Right cardiac atrium (tissue), 5 donors: ENCODE measurements around the gene ACOXL. TPM values are rescaled to one million over a fixed set of nuclear protein-coding genes. Genes with fewer than 3 reads are reported as not detected.
A peak's percentile ranks its signal among the peaks of the same experiment; 100 is the strongest.

Experiments used
- ATAC-seq, 2 donors: fragments of 200-7000 bp; cut with Tn5 transposase; one replicate each; pipeline versions ENCODE4 v1.8.0 to v1.9.1; 2020; ENCODE audit warnings: moderate library complexity in 2 of 2, mild to moderate bottlenecking in 1 of 2
- DNase-seq, 3 donors: peaks; one replicate each; pipeline ENCODE4 v3.0.0-alpha.2; 2020
- H3K27ac ChIP-seq: one replicate; pipeline ENCODE4 v1.5.1; 2013; ENCODE audit warnings: mild to moderate bottlenecking, low read length, control low read depth, moderate library complexity
- H3K27me3 ChIP-seq: one replicate; pipeline ENCODE4 v1.6.1; 2013; ENCODE audit not compliant: control insufficient read depth, insufficient read depth
- H3K4me1 ChIP-seq: one replicate; pipeline ENCODE4 v1.6.1; 2013; ENCODE audit warnings: low read length; ENCODE audit not compliant: control insufficient read depth, insufficient read depth
- H3K4me3 ChIP-seq: one replicate; pipeline ENCODE4 v1.5.1; 2013; ENCODE audit warnings: low read length, control low read depth
- H3K9me3 ChIP-seq: one replicate; pipeline ENCODE4 v1.6.1; 2013; ENCODE audit warnings: low read length; ENCODE audit not compliant: control insufficient read depth
- WGBS: extraction: QIAGEN DNeasy Blood & Tissue Kit; methylation state at CpG from one replicate; pipeline ENCODE4 v1.1.7; 2013; 5-methylcytosine and 5-hydroxymethylcytosine counted together
- intact Hi-C, 4 donors: fragments of 100-400 bp; cut with DNase I; formaldehyde crosslinking; loops; one replicate each; pipeline versions ENCODE4 v1.11.0 to v1.14.0; 2022 to 2023
- polyA plus RNA-seq: library from polyadenylated mRNA; stranded (reverse); fragments of 200-250 nt; gene quantifications from one replicate; pipeline ENCODE4 v1.2.3, GENCODE V29; 2013
- total RNA-seq, 4 donors: library from RNA; stranded (reverse); fragmentation: NEBNext Ultra II Directional; extraction: Animal tissue kit (Norgen Biotek cat#: 25700); gene quantifications; one replicate each; pipeline ENCODE4 v1.2.1, GENCODE V29; 2021
- donor health status: healthy with polysubstance abuse.
- donor health status: DM: no; HTN: yes; CAD: no.
- donor health status: DM: no; HTN: no; CAD: no.
- donor health status: DM: no; HTN: yes; CAD: no; lungs with severe emphysema.
- donor health status: DM: yes; HTN: yes; CAD: no.

Gene ACOXL
- total and polyA plus RNA-seq, 5 donors, result 0.02 TPM; not detected in 4

- Histone ChIP-seq H3K4me3 (no peak overlapping the region), H3K4me1 (no peaks in the 10 kb centered on the region), H3K9me3 (no peaks in the 10 kb centered on the region), H3K27me3 (peaks cover 2% of the 10 kb centered on the region), H3K27ac (peak overlapping the region; percentile 13)
- WGBS, result 68% methylated on average over 8 of the region's 8 CpGs
- intact Hi-C loops, result no loop called here
- ATAC-seq, result peak in 1 of 2 donors; percentile 51
- DNase-seq, result peak in 1 of 3 donors; percentile 37
Measured at GRCh38 chr2:111095434-111095833, 363.1 kb downstream of the ACOXL start.

DNA sequence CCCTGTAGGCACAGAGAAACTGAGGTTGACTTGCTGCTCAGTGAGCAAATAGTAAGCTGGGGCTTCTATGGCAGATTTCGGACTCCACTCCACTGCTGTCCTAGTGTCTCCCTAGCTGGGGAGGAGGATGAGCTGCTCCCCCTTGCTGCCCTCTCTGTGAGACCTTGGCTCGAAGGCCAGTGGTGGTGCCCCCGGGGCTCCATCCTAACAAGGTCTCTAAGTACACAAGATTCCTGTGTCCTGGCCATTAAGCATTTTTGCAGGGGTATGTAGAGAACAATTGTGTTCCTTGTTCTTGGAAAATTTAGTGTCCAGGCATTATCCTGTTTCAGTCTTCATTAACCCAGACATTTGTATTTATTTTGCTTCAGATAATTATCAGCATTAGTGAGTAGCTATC lies 367.0 kb downstream of the ACOXL start:
- H3K27ac ChIP-seq, result no peak overlapping the region
- no peaks in the 10 kb centered on the region for H3K27me3 ChIP-seq
- 82% methylated on average over 3 of the region's 3 CpGs for WGBS
- no peak for ATAC-seq
- intact Hi-C loops, result no loop called here
- no peaks in the 10 kb centered on the region for H3K9me3 ChIP-seq
- no peaks in the 10 kb centered on the region for H3K4me1 ChIP-seq
- H3K4me3 ChIP-seq, result no peak overlapping the region
- no peak for DNase-seq

- 90% methylated on average over 5 of the region's 5 CpGs for WGBS
- DNase-seq (no peak), ATAC-seq (no peak)
- intact Hi-C loops, result loop anchor here in 1 of 4 donors (10.0 kb wide), 1 partner anchor 275 kb away; no protein-coding TSS in a partner anchor
- no peaks in the 10 kb centered on the region for H3K9me3 ChIP-seq
- no peaks in the 10 kb centered on the region for H3K27me3 ChIP-seq
- H3K4me1 ChIP-seq, result no peaks in the 10 kb centered on the region
- H3K4me3 ChIP-seq, result no peak overlapping the region
- H3K27ac ChIP-seq, result no peak overlapping the region
Measured at GRCh38 chr2:111100087-111100764, 367.9 kb downstream of the ACOXL start.

DNA sequence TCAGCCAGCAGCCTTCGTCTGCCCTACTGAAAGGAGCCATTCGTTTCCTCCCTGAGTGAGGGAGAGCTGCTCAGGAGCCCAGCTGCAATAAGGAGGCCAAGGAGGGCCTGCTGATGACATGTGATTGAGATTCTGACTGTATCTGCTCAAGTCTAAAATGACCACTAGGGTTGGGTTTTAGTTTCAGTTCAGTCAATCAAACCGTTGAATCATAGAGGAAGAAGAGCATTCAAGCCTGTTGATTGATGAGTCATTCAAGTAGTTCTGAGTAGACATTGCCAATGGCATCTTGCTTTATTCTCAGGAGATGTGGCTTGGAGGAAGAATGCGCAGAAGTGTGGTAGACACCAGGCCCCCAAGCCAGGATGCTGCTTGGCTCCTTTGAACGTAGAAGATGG lies 368.4 kb downstream of the ACOXL start:
- ATAC-seq (no peak), DNase-seq (no peak)
- intact Hi-C loops, result loop anchor here in 1 of 4 donors (10.0 kb wide), 1 partner anchor 276 kb away; no protein-coding TSS in a partner anchor
- H3K27me3 ChIP-seq, result no peaks in the 10 kb centered on the region
- no peaks in the 10 kb centered on the region for H3K4me1 ChIP-seq
- WGBS, result 82% methylated on average over 5 of the region's 5 CpGs
- no peak overlapping the region for H3K27ac ChIP-seq
- no peak overlapping the region for H3K4me3 ChIP-seq
- H3K9me3 ChIP-seq, result no peaks in the 10 kb centered on the region

- ATAC-seq (no peak), DNase-seq (no peak)
- Histone ChIP-seq H3K9me3 (no peaks in the 10 kb centered on the region), H3K27me3 (no peaks in the 10 kb centered on the region), H3K4me3 (no peak overlapping the region), H3K4me1 (no peaks in the 10 kb centered on the region), H3K27ac (no peak overlapping the region)
- intact Hi-C loops, result loop anchor here in 1 of 4 donors (10.0 kb wide), 1 partner anchor 277 kb away; no protein-coding TSS in a partner anchor
- WGBS, result 88% methylated on average over 2 of the region's 2 CpGs
Measured at GRCh38 chr2:111101592-111101991, 369.2 kb downstream of the ACOXL start.

- WGBS, result 47% methylated on average over 2 of the region's 2 CpGs
- Histone ChIP-seq H3K4me1 (no peaks in the 10 kb centered on the region), H3K27me3 (no peaks in the 10 kb centered on the region), H3K9me3 (no peaks in the 10 kb centered on the region), H3K4me3 (no peak overlapping the region), H3K27ac (no peak overlapping the region)
- no peak for DNase-seq
- intact Hi-C loops, result loop anchor here in 1 of 4 donors (10.0 kb wide), 1 partner anchor 277 kb away; no protein-coding TSS in a partner anchor
- ATAC-seq, result no peak
Measured at GRCh38 chr2:111102216-111102615, 369.8 kb downstream of the ACOXL start.

DNA sequence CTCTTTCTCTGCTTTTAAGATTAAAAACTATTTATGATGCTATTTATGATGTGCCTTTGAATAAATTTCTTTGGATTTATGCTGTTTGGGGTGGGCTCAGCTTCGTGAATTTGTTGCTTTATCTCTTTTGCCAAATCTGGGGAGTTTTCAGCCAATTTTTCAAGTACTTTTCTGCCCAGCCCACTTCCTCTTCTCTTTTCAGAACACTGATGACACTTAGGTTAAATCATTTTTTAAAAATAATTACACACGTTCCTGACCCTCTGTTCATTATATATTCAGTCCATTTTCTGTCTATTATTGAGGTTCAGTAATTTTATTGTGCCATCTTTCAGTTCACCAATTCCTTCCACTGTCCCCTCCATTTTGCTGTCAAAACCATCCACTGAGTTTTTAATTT lies 373.6 kb downstream of the ACOXL start:
- no peak for ATAC-seq
- intact Hi-C loops, result loop anchor here in 1 of 4 donors (10.0 kb wide), 1 partner anchor 281 kb away; no protein-coding TSS in a partner anchor
- Histone ChIP-seq H3K4me3 (no peak overlapping the region), H3K4me1 (no peaks in the 10 kb centered on the region), H3K27ac (no peak overlapping the region), H3K9me3 (no peaks in the 10 kb centered on the region), H3K27me3 (no peaks in the 10 kb centered on the region)
- no peak for DNase-seq
- 45% methylated on average over 2 of the region's 2 CpGs for WGBS

DNA sequence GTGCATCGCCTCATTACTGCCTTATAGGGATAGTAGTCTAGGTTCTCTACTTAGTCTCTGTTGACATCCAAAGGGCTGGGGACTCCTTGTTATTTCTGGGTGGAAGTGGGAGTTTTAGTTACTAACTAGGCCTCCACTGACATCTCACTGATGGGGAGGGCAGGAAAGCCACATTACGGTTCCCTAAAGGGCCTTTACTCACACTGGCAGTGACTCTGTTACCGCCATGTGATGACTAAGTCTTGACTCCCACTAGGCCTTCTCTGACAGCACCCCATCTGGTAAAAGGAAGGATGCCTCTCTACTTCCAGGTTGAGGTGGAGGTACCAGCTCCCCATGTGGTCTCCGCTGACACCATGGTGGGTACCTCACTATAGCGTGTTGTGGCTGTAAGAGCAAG lies 374.3 kb downstream of the ACOXL start:
- no peak for DNase-seq
- WGBS, result 94% methylated on average over 5 of the region's 5 CpGs
- H3K4me3 ChIP-seq, result no peak overlapping the region
- H3K9me3 ChIP-seq, result no peaks in the 10 kb centered on the region
- H3K27ac ChIP-seq, result no peak overlapping the region
- intact Hi-C loops, result loop anchor here in 1 of 4 donors (10.0 kb wide), 1 partner anchor 282 kb away; no protein-coding TSS in a partner anchor
- no peaks in the 10 kb centered on the region for H3K4me1 ChIP-seq
- ATAC-seq, result no peak
- no peaks in the 10 kb centered on the region for H3K27me3 ChIP-seq

DNA sequence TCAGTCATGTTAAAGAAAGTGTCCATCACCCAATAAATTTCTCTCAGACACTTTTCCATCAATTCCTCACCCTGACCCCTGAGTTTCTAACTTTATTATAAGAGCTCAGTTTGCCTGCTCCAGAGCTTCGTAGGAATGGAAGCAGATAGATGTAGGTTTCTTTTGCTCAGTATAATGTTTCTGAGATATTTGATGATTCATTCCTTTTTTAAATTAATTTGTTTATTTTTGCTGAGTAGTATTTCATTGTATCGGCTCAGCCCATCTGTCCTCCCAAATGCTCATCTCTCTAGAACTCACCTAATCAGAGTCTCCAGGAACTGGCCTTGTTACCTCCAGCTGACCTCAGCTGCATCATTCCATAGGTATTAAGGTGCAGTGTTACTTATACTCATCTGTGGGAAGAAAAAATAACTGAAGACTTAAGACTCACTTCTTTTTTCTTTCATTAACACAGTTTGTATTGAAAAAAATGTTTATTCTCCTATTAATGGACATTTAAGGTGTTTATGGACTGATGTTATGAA lies 376.4 kb downstream of the ACOXL start:
- no peaks in the 10 kb centered on the region for H3K9me3 ChIP-seq
- H3K4me3 ChIP-seq, result no peak overlapping the region
- no peaks in the 10 kb centered on the region for H3K4me1 ChIP-seq
- ATAC-seq (no peak), DNase-seq (no peak)
- no peaks in the 10 kb centered on the region for H3K27me3 ChIP-seq
- intact Hi-C loops, result loop anchor here in 1 of 4 donors (10.0 kb wide), 1 partner anchor 284 kb away; no protein-coding TSS in a partner anchor
- 90% methylated on average over 2 of the region's 2 CpGs for WGBS
- H3K27ac ChIP-seq, result no peak overlapping the region

DNA sequence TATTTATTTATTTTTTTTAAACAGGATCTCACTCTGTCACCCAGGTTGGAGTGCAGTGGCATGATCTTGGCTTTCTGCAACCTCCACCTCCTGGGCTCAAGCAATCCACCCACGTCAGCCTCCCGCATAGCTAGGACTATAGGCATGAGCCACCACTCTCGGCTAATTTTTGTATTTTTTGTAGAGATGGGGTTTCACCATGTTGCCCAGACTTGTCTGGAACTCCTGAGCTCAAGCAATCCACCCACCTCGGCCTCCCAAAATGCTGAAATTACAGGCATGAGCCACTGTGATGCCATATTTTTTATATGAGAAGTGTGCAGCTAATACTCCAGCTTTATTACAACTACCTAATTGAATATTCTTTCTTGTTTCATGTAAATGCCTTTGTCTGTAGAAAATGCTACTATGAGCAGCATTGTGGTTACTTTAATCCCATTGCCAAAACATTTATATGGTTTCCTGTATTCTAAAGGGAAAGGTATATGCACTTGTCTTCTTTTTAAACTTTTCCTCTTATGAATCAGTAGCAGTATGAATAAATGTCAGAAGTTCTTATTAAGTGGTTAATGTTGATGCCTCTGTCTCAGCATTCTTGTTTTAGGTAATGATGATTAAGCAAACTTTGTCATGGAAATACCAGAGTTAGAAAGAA lies 378.9 kb downstream of the ACOXL start:
- Histone ChIP-seq H3K9me3 (no peaks in the 10 kb centered on the region), H3K27me3 (no peaks in the 10 kb centered on the region), H3K4me3 (no peak overlapping the region), H3K4me1 (no peaks in the 10 kb centered on the region), H3K27ac (no peak overlapping the region)
- DNase-seq (no peak), ATAC-seq (no peak)
- intact Hi-C loops, result loop anchor here in 1 of 4 donors (10.0 kb wide), 2 partner anchors 306 to 594 kb away; no protein-coding TSS in a partner anchor
- WGBS, result 93% methylated on average over 4 of the region's 4 CpGs

DNA sequence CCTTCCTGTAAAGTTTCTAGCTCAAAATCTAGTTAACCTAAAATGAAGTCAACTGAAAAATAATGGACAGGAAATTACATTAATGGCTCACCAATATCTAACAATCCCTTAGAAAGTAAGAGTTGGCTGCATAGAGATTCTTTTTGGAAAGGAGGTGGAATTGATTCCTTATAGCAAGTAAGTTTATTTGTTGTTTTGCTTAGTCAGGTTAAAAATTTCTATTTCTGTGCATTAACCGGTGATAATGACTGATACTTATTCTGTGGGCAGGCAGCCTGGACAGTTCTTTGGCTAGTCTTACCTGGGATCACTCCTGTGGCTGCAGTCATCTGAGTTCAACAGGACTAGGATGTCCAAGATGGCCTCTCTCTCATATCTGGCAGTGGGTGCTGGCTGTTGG lies 381.5 kb downstream of the ACOXL start:
- Histone ChIP-seq H3K27me3 (no peaks in the 10 kb centered on the region), H3K9me3 (no peaks in the 10 kb centered on the region), H3K27ac (no peak overlapping the region), H3K4me1 (no peaks in the 10 kb centered on the region), H3K4me3 (no peak overlapping the region)
- DNase-seq (no peak), ATAC-seq (no peak)
- intact Hi-C loops, result loop anchor here in 1 of 4 donors (10.0 kb wide), 2 partner anchors 309 to 591 kb away; no protein-coding TSS in a partner anchor
- 84% methylated on average over 1 of the region's 1 CpG for WGBS
